HepG2 (cell line): Measurements from ENCODE around the gene TRIM31. TPM values are rescaled to one million over a fixed set of nuclear protein-coding genes. Genes with fewer than 3 reads are reported as not detected.
A peak's percentile ranks its signal among the peaks of the same experiment; 100 is the strongest.

Experiments used
- ERF ChIP-seq: IDR thresholded peaks from 2 replicates; pipeline ENCODE4 v1.6.1; 2018; ENCODE audit warnings: missing biosample characterization, missing genetic modification reagents
- HOXD1 ChIP-seq: sonication (generic); formaldehyde crosslinking; IDR thresholded peaks from 2 replicates; pipeline ENCODE4 v1.5.0; 2020; ENCODE audit warnings: missing genetic modification reagents
- JDP2 ChIP-seq: sonication (generic); formaldehyde crosslinking; IDR thresholded peaks from 2 replicates; pipeline ENCODE4 v1.8.1; 2022; ENCODE audit warnings: missing genetic modification reagents, borderline replicate concordance
- MAFG ChIP-seq: sonication (generic); formaldehyde crosslinking; IDR thresholded peaks from 2 replicates; pipeline ENCODE4 v1.5.1; 2020; ENCODE audit warnings: mild to moderate bottlenecking, missing genetic modification reagents
- MATR3 ChIP-seq: sonication (generic); formaldehyde crosslinking; IDR thresholded peaks from 2 replicates; pipeline ENCODE4 v1.4.0; 2020; ENCODE audit warnings: missing genetic modification reagents
- MTF2 ChIP-seq: sonication (generic); formaldehyde crosslinking; IDR thresholded peaks from 2 replicates; pipeline ENCODE4 v1.5.0; 2020; ENCODE audit warnings: missing genetic modification reagents, borderline replicate concordance
- NR2C2 ChIP-seq: sonication (generic); formaldehyde crosslinking; IDR thresholded peaks from 2 replicates; pipeline ENCODE4 v1.4.0; 2020; ENCODE audit warnings: missing genetic modification reagents, mild to moderate bottlenecking, moderate library complexity, borderline replicate concordance
- SIX4 ChIP-seq: sonication (generic); formaldehyde crosslinking; IDR thresholded peaks from 2 replicates; pipeline ENCODE4 v1.4.0; 2020; ENCODE audit warnings: missing genetic modification reagents
- SNAI1 ChIP-seq: sonication (generic); formaldehyde crosslinking; IDR thresholded peaks from 2 replicates; pipeline ENCODE4 v1.5.0; 2020; ENCODE audit warnings: mild to moderate bottlenecking, missing genetic modification reagents, borderline replicate concordance
- TBL1XR1 ChIP-seq: fragments of 150-350 bp; IDR thresholded peaks from 2 replicates; pipeline ENCODE4 v1.6.1; 2014; ENCODE audit warnings: borderline replicate concordance, low read length; ENCODE audit not compliant: partially characterized antibody
- ZNF317 ChIP-seq: sonication (generic); formaldehyde crosslinking; IDR thresholded peaks from 2 replicates; pipeline ENCODE4 v1.5.0; 2020; ENCODE audit warnings: mild to moderate bottlenecking, missing genetic modification reagents
- ZNF333 ChIP-seq: sonication (generic); formaldehyde crosslinking; IDR thresholded peaks from 2 replicates; pipeline ENCODE4 v1.4.0; 2020; ENCODE audit warnings: mild to moderate bottlenecking, missing genetic modification reagents, borderline replicate concordance
- polyA plus RNA-seq, 8 experiments: library from polyadenylated mRNA; depleted of rRNA in 3 of 8; stranded (reverse) in 7 of 8; unstranded in 1 of 8; fragments of >200 nt; fragmentation: Illumina TruSeq in 4 of 8; extraction: Trizol in 4 of 8; gene quantifications; 2 replicates each; pipeline versions ENCODE4 v1.2.1 to v1.2.3, GENCODE V29; 2011 to 2016; ENCODE audit warnings: low read depth in 4 of 8, missing spikeins in 1 of 8, mixed read lengths in 1 of 8; ENCODE audit not compliant: insufficient read depth in 1 of 8
- total RNA-seq, 5 experiments: library from RNA; depleted of rRNA; stranded (reverse); fragments of >200 nt; fragmentation: Illumina TruSeq; extraction: Trizol; gene quantifications; 2 replicates each; pipeline ENCODE4 v1.2.3, GENCODE V29; 2016; ENCODE audit warnings: low read depth in 1 of 5
- TF ChIP-seq, protein P1 (sequence below): sonication (generic); formaldehyde crosslinking; IDR thresholded peaks from 2 replicates; pipeline ENCODE4 v1.4.0; 2020; ENCODE audit warnings: missing genetic modification reagents
- TF ChIP-seq, protein P2 (sequence below): sonication (generic); formaldehyde crosslinking; IDR thresholded peaks from 2 replicates; pipeline ENCODE4 v1.5.0; 2020; ENCODE audit warnings: missing genetic modification reagents, mild to moderate bottlenecking, borderline replicate concordance
- TF ChIP-seq, protein P3 (sequence below): IDR thresholded peaks from 2 replicates; pipeline ENCODE4 v1.6.1; 2016
- TF ChIP-seq, protein P4 (sequence below): sonication (generic); formaldehyde crosslinking; IDR thresholded peaks from 2 replicates; pipeline ENCODE4 v1.5.1; 2020; ENCODE audit warnings: mild to moderate bottlenecking, moderate library complexity, missing genetic modification reagents
- TF ChIP-seq, protein P5 (sequence below): sonication (generic); formaldehyde crosslinking; IDR thresholded peaks from 2 replicates; pipeline ENCODE4 v1.5.0; 2020; ENCODE audit warnings: missing genetic modification reagents, mild to moderate bottlenecking, borderline replicate concordance

Gene TRIM31
- total and polyA plus RNA-seq, 2 of the 13 experiments (the other 11 are each of a cell fraction or from before 2014, with no cell fraction given) = 0.13 to 0.51 TPM

DNA sequence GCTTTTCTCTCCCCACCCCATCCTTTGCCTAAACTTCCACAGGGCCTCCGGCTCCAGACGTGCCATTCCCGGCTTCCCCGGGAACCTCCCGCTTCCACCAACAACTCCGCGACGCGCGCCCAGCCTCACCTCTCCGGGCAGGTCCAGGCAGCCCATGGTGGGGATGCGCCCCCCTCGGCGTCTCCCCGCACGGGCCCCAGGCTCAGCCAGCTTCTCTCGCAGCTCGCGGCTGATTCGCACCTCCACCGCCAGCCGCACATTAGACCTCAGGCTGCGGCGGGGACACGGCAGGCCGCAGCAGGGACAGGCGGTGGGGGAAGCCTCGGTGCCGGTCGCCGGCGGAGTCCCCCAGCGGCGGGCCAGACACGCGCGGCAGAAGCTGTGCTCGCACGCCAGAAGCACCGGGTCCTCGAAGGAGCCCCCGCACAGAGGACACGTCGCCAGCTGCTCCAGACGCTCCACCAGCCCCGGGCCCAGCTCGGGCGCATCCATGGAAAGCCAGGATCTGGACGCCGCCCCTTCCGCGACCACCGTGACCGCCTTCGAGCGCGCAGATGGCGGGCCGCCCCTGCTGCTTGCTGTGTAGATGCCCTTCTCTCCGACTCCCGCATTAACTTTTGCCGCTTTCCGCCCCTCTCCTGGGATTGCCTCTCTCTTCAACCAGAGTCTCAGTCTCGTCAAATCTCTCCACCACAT is 37.6 kb downstream of the TRIM31 start, which contains the start of gene RNF39 (continued):
- TF ChIP-seq, protein P1, sequence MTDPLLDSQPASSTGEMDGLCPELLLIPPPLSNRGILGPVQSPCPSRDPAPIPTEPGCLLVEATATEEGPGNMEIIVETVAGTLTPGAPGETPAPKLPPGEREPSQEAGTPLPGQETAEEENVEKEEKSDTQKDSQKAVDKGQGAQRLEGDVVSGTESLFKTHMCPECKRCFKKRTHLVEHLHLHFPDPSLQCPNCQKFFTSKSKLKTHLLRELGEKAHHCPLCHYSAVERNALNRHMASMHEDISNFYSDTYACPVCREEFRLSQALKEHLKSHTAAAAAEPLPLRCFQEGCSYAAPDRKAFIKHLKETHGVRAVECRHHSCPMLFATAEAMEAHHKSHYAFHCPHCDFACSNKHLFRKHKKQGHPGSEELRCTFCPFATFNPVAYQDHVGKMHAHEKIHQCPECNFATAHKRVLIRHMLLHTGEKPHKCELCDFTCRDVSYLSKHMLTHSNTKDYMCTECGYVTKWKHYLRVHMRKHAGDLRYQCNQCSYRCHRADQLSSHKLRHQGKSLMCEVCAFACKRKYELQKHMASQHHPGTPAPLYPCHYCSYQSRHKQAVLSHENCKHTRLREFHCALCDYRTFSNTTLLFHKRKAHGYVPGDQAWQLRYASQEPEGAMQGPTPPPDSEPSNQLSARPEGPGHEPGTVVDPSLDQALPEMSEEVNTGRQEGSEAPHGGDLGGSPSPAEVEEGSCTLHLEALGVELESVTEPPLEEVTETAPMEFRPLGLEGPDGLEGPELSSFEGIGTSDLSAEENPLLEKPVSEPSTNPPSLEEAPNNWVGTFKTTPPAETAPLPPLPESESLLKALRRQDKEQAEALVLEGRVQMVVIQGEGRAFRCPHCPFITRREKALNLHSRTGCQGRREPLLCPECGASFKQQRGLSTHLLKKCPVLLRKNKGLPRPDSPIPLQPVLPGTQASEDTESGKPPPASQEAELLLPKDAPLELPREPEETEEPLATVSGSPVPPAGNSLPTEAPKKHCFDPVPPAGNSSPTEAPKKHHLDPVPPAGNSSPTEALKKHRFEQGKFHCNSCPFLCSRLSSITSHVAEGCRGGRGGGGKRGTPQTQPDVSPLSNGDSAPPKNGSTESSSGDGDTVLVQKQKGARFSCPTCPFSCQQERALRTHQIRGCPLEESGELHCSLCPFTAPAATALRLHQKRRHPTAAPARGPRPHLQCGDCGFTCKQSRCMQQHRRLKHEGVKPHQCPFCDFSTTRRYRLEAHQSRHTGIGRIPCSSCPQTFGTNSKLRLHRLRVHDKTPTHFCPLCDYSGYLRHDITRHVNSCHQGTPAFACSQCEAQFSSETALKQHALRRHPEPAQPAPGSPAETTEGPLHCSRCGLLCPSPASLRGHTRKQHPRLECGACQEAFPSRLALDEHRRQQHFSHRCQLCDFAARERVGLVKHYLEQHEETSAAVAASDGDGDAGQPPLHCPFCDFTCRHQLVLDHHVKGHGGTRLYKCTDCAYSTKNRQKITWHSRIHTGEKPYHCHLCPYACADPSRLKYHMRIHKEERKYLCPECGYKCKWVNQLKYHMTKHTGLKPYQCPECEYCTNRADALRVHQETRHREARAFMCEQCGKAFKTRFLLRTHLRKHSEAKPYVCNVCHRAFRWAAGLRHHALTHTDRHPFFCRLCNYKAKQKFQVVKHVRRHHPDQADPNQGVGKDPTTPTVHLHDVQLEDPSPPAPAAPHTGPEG = no peak; the same call in none of the 2 replicates
- TF ChIP-seq NR2C2 (CRISPR knock-in tag) = no peak
- peak; percentile 91; the same call in 1 of the 2 replicates for TF ChIP-seq MTF2 (CRISPR knock-in tag)
- TF ChIP-seq, protein P2, sequence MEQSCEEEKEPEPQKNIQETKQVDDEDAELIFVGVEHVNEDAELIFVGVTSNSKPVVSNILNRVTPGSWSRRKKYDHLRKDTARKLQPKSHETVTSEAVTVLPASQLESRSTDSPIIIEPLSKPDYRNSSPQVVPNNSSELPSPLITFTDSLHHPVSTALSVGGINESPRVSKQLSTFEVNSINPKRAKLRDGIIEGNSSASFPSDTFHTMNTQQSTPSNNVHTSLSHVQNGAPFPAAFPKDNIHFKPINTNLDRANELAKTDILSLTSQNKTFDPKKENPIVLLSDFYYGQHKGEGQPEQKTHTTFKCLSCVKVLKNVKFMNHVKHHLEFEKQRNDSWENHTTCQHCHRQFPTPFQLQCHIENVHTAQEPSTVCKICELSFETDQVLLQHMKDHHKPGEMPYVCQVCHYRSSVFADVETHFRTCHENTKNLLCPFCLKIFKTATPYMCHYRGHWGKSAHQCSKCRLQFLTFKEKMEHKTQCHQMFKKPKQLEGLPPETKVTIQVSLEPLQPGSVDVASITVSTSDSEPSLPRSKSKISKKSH (CRISPR knock-in tag) = peak; percentile 19; the same call in 1 of the 2 replicates
- TF ChIP-seq JDP2 = no peak
- TF ChIP-seq ZNF317 (CRISPR knock-in tag) = no peak; the same call in 1 of the 2 replicates
- TF ChIP-seq, protein P3, sequence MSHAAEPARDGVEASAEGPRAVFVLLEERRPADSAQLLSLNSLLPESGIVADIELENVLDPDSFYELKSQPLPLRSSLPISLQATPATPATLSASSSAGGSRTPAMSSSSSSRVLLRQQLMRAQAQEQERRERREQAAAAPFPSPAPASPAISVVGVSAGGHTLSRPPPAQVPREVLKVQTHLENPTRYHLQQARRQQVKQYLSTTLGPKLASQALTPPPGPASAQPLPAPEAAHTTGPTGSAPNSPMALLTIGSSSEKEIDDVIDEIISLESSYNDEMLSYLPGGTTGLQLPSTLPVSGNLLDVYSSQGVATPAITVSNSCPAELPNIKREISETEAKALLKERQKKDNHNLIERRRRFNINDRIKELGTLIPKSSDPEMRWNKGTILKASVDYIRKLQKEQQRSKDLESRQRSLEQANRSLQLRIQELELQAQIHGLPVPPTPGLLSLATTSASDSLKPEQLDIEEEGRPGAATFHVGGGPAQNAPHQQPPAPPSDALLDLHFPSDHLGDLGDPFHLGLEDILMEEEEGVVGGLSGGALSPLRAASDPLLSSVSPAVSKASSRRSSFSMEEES (CRISPR knock-in tag) = 0 out of 2 replicates have a peak, but pooled peaks have one; percentile 20
- TF ChIP-seq SNAI1 = peak; percentile 61; the same call in 1 of the 2 replicates
- TF ChIP-seq, protein P4, sequence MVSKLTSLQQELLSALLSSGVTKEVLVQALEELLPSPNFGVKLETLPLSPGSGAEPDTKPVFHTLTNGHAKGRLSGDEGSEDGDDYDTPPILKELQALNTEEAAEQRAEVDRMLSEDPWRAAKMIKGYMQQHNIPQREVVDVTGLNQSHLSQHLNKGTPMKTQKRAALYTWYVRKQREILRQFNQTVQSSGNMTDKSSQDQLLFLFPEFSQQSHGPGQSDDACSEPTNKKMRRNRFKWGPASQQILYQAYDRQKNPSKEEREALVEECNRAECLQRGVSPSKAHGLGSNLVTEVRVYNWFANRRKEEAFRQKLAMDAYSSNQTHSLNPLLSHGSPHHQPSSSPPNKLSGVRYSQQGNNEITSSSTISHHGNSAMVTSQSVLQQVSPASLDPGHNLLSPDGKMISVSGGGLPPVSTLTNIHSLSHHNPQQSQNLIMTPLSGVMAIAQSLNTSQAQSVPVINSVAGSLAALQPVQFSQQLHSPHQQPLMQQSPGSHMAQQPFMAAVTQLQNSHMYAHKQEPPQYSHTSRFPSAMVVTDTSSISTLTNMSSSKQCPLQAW (CRISPR knock-in tag) = peak; percentile 22; the same call in 1 of the 2 replicates
- TF ChIP-seq MAFG (CRISPR knock-in tag) = no peak
- no peak for TF ChIP-seq ERF (CRISPR knock-in tag)
- TF ChIP-seq HOXD1 (CRISPR knock-in tag) = peak; percentile 74
- TF ChIP-seq TBL1XR1 = no peak
- TF ChIP-seq, protein P5, sequence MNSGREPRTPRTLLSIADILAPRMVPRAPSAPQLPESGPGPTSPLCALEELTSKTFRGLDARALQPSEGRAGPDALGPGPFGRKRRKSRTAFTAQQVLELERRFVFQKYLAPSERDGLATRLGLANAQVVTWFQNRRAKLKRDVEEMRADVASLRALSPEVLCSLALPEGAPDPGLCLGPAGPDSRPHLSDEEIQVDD (CRISPR knock-in tag) = 0 out of 2 replicates have a peak, but pooled peaks have one; percentile 69
- TF ChIP-seq SIX4 (CRISPR knock-in tag) = no peak
- TF ChIP-seq ZNF333 (CRISPR knock-in tag) = no peak
- TF ChIP-seq MATR3 (CRISPR knock-in tag) = no peak
